ENCODE measurements around the gene PIEZO2. TPM values are rescaled to one million over a fixed set of nuclear protein-coding genes. Genes with fewer than 3 reads are reported as not detected.
"Not testable (repeated sequence)": the region's sequence is repeated elsewhere in the genome, so short reads cannot be mapped to it uniquely, and the experiment has no call there.

Gene PIEZO2
- polyA plus RNA-seq, 1 donor = 19.0 TPM

DNA sequence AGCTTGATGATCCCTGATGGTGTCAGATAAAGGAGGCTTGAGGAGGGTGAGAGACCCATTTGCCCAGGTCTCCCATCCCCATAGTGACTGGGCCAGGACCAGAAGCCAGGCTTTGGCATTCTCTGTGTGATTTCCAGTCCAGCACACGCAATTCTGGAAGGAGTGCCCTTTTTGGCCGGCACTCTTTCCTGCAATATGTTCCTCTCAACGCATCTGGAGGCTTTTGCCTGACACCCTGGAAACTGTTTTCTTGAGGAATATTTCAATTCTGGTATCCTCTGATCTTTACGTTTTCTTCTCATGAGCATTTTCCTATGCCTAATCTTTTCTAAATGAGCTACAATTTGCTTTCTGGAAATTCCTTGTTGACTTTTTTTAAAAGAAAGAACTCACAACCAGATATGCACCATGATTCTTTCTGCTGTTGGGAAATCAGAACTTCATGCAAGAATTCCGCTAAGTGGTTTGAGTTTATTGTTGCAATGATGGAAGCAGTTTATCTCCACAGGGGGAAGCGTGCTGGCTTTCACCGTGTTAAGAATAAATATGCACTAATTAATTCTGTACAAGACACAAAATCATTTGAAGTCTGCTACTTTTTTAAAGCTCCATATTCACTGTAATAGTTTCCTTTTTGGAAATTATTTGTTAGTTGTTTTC is 479.8 kb downstream of the PIEZO2 start:
- DNase-seq = no peak

DNA sequence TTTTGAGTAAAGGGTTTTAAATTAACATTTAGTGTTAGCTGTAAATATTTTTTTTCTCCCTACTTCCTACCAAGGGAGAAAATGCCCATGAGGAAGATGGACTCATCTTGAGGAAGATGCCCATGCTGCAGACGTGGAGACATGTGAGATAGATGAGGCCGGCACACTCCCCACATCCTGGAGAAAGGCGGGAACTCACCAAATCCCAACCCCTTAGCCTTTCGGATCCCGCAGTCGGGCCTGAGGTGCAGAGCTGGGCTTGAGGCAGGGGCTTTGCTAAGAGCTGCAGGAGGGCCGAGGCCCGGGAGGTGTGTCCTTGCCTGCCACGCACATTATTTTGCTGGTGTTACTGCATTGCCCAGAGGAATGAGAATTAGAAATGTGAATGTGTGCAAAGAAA is 485.6 kb downstream of the PIEZO2 start:
- DNase-seq = no peak

DNA sequence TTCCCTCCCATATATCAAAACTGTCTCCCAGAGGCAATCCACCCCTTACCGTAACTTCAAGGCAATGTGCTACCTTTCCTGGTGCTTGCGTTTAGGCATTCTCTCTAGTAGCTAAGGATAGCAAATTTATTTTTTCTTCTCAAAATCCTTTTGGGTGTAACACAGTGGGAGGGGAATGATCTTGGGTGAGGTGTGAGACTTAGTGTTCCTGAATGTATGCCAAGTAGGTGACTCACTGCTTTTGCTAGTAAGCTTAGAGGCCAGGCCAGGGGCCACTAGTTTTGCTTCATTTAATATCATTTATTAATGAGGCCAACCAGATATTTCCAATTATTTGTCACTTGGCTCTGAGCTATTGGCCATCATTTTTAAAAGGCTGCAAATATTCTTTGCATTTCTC is 488.1 kb downstream of the PIEZO2 start:
- no peak for DNase-seq

- DNase-seq = peak; percentile 65
Measured at GRCh38 chr18:10660179-10660884, 489.0 kb downstream of the PIEZO2 start.

GRCh38 chr18:10659594-10659993 is 489.8 kb downstream of the PIEZO2 start:
- no peak for DNase-seq

DNA sequence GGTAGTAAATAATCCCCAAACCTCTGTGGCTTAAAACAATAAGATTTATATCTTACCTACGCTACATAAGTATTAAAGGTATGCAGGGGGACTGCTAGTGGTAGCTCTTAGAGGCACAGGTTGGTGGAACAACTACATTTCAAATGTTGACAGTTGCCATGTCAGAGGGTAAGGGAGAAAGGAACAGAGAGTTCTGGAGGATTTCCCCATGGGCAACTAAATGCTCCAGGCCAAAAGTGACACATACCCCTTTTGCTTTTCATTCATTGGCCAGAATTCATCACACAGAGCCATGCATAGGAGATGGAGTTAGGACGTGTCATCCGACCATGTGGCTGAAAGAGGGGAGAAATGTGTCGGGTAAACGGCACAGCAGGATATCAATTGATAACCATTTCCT is 490.4 kb downstream of the PIEZO2 start:
- no peak for DNase-seq

- DNase-seq = not testable (repeated sequence)
Measured at GRCh38 chr18:10644003-10644402, 505.4 kb downstream of the PIEZO2 start.

DNA sequence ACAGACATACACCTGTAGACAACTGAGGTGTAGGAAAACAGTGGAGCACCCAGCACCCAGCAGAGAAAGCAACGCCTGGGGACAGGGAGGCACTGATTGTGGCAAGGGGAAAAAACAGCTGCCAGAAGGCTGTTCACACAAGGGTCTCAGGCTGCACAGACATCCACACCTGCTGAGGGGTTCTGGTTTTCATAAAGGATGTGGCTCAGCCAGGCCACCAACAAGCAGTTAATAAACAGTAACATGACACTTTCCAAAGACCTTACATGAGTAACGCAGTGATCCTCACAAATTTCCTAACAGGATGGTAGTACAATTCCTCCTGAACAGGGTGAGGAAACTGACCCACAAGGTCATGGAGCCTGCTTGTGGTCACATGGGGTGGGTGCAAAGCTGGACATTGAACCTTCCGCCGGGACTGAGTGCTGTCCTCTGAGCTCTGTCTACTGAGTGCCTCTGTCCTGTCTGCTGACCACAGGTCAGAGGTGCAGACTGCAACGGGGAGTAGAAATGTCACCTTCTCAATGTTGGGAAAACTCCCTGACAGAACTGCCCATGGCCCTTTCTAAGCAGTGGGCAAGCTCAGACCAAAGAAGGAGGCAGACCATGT is 506.3 kb downstream of the PIEZO2 start:
- DNase-seq = not testable (repeated sequence)

DNA sequence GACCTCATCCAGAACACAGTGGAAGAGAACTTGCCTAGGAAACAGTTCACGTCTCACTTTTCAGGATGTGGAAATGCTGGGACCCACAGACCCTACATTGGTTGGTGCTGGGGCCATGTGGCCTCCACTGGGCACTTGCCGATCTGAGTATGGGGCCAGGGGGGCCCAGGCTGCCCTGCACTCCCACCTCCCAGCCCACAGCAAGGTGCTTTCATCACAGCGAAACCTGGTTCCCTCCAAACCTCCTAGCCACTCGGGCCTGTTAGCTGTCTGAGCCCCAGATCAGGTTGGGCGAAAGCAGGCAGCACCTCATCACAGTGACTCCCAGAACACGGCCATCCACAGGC is 510.9 kb downstream of the PIEZO2 start:
- DNase-seq = not testable (repeated sequence)

- DNase-seq = peak; percentile 13
Measured at GRCh38 chr18:10637858-10638538, 511.4 kb downstream of the PIEZO2 start.

DNA sequence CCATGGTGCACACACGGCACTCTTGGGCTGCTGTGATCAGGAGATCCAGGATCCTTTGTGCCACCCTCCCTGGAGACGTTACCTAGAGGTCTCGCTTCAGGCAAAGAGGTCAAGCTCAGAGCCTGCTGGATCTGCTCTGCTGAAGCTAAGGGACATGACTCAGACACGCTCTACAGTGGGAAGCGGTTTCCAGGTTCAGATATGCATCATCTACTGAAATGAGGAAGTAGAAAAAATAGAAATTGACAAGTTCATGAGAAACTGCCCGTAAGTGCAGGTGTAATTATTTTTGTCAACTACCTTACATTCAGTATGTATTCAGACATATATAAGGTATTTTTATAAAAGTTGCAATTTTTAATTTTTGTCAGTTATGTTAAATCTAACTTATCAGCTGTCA is 520.3 kb downstream of the PIEZO2 start:
- DNase-seq = not testable (repeated sequence)

- DNase-seq = not testable (repeated sequence)
Measured at GRCh38 chr18:10626606-10627213, 522.7 kb downstream of the PIEZO2 start.

DNA sequence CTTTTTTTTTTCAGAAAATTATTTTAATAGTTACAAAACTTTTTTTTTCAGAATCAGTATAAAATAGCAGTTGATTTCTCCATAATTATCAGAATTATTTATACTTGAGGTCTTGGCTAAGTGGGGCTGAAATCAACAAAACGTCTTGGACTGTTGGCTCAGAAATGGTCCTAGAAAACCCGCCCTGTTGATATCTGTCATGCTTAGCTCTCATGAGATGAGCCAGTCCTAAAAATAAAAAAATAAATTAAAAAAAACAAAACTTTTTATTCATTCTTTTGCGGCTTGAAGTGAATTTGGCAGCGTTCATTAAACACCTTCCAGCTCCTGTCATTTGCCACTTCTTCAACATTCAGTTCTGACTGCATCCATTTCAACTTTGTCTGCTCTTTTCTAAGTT is 525.8 kb downstream of the PIEZO2 start:
- DNase-seq = not testable (repeated sequence)

GRCh38 chr18:10622982-10623381 is 526.4 kb downstream of the PIEZO2 start:
- not testable (repeated sequence) for DNase-seq

DNA sequence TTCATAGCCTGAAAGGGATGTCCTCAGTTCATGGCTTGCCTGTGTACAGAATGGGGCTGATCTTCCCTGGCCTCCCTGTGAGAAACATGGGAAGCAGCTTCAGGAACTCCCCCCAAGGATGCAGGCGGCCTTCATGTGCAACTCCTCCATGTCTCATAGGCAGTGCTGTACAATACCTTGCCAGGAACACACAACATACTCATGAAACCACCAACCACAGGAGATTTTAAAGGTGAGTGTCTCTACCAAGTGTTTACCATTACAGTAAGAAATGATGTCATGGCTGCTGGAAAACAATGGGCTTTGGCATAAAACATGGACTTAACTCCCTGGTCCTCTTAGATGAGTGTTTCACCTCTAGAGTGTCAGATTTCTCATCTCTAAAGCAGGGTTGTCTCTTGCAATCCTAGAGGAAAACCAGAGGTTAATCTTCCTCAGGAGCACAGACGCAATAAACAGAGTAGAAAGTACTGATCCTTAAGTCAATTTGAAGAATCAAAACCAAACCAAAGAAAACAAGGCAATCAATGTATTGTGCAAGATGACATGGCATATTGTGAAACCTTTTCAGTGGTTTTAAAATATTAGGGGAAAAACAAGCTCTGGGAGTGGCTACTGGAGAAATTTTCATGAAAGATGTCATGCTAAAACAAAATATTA is 528.6 kb downstream of the PIEZO2 start:
- not testable (repeated sequence) for DNase-seq
